ENCODE data around the gene TAF4B. TPM values are rescaled to one million over a fixed set of nuclear protein-coding genes. Genes with fewer than 3 reads are reported as not detected.
A peak's percentile ranks its signal among the peaks of the same experiment; 100 is the strongest.
"Not testable (repeated sequence)": the region's sequence is repeated elsewhere in the genome, so short reads cannot be mapped to it uniquely, and the experiment has no call there.

The TAF4B gene
- total RNA-seq, 1 experiment from 2014 or later: 12.3 TPM

- no peak for DNase-seq (ENCODE audit: low read depth)
Observed at GRCh38 chr18:26422472-26423162, 196.4 kb downstream of the TAF4B start.

GRCh38 chr18:26424428-26425147, 198.3 kb downstream of the TAF4B start:
- no peak for DNase-seq (ENCODE audit: low read depth)

GRCh38 chr18:26425148-26425531, 198.9 kb downstream of the TAF4B start:
- DNase-seq (ENCODE audit: low read depth): no peak

- DNase-seq (ENCODE audit: low read depth): peak; percentile 77
Observed at GRCh38 chr18:26429535-26430226, 203.4 kb downstream of the TAF4B start.

GRCh38 chr18:26432651-26433424, 206.6 kb downstream of the TAF4B start:
- DNase-seq (ENCODE audit: low read depth): no peak

GRCh38 chr18:26434887-26435286, 208.6 kb downstream of the TAF4B start:
- no peak for DNase-seq (ENCODE audit: low read depth)

GRCh38 chr18:26435415-26436095, 209.3 kb downstream of the TAF4B start:
- DNase-seq (ENCODE audit: low read depth): no peak

- peak; percentile 37 for DNase-seq (ENCODE audit: low read depth)
Observed at GRCh38 chr18:26436176-26437051, 210.2 kb downstream of the TAF4B start.

GRCh38 chr18:26437634-26438033, 211.4 kb downstream of the TAF4B start:
- DNase-seq (ENCODE audit: low read depth): not testable (repeated sequence)

- no peak for DNase-seq (ENCODE audit: low read depth)
Observed at GRCh38 chr18:26438980-26439379, 212.7 kb downstream of the TAF4B start.

- DNase-seq (ENCODE audit: low read depth): no peak
Observed at GRCh38 chr18:26439537-26439936, 213.3 kb downstream of the TAF4B start.

- DNase-seq (ENCODE audit: low read depth): no peak
Observed at GRCh38 chr18:26440644-26441043, 214.4 kb downstream of the TAF4B start.

Other genes starting within 250 kb of the TAF4B start
- 74.1 and 162 TPM in 2 replicates for gene SS18, start 135.8 kb upstream of the TAF4B start, total RNA-seq (2014; rRNA removed; shearing (Covaris generic))
- gene PSMA8, start 92.6 kb upstream of the TAF4B start, total RNA-seq (2014; rRNA removed; shearing (Covaris generic)): not detected in 2 replicates

All from Daoy (cell line).